Activated B cell treated with CpG ODN at 0.5 μM for 24 hours (primary cell): ENCODE results near the gene NRCAM. TPM values are rescaled to one million over a fixed set of nuclear protein-coding genes. Genes with fewer than 3 reads are reported as not detected.

ENCODE experiments used
- ATAC-seq: fragments of 200-7000 bp; cut with Tn5 transposase; one replicate; pipeline ENCODE4 v1.10.0; 2021; ENCODE audit warnings: low read depth, mild to moderate bottlenecking, moderate library complexity
- CTCF ChIA-PET: fragments of 350-600 bp; sonication (Branson Sonifier 250); formaldehyde crosslinking; loops from one replicate; lab custom pipeline; 2021; ENCODE audit warnings: antibody characterized with exemption; lab: Charles Lee
- POLR2A ChIA-PET: fragments of 350-600 bp; sonication (Branson Sonifier 250); formaldehyde crosslinking; loops from one replicate; lab custom pipeline; 2021; ENCODE audit warnings: antibody characterized with exemption; lab: Charles Lee
- DNase-seq: peaks from one replicate; pipeline ENCODE4 v3.0.0; 2022
- H3K27ac Mint-ChIP-seq: one replicate; pipeline ENCODE4 v1.8.0; 2020; ENCODE audit warnings: mixed read lengths
- H3K27me3 Mint-ChIP-seq: one replicate; pipeline ENCODE4 v1.8.0; 2021; ENCODE audit warnings: mixed read lengths
- H3K36me3 Mint-ChIP-seq: one replicate; pipeline ENCODE4 v1.8.0; 2021; ENCODE audit warnings: low read depth, mixed read lengths
- H3K4me1 Mint-ChIP-seq: one replicate; pipeline ENCODE4 v1.8.0; 2021; ENCODE audit warnings: mixed read lengths
- H3K4me3 Mint-ChIP-seq: one replicate; pipeline ENCODE4 v1.8.0; 2020; ENCODE audit warnings: mild to moderate bottlenecking, mixed read lengths
- H3K9me3 Mint-ChIP-seq: one replicate; pipeline ENCODE4 v1.8.0; 2020; ENCODE audit warnings: mixed read lengths
- intact Hi-C: fragments of 100-400 bp; cut with micrococcal nuclease; formaldehyde crosslinking; loops from one replicate; pipeline ENCODE4 v1.15.1; 2024
- total RNA-seq: library from RNA; stranded (reverse); gene quantifications from 2 replicates; pipeline ENCODE4 v1.2.3, GENCODE V29; 2022
- TF ChIP-seq, protein P1 (sequence below): fragments of 200-600 bp; IDR thresholded peaks from one replicate; pipeline ENCODE4 v1.8.0; 2022; ENCODE audit warnings: antibody characterized with exemption, mild to moderate bottlenecking

The NRCAM gene
- total RNA-seq, 1 donor from 2014 or later, result 2.2 TPM

DNA sequence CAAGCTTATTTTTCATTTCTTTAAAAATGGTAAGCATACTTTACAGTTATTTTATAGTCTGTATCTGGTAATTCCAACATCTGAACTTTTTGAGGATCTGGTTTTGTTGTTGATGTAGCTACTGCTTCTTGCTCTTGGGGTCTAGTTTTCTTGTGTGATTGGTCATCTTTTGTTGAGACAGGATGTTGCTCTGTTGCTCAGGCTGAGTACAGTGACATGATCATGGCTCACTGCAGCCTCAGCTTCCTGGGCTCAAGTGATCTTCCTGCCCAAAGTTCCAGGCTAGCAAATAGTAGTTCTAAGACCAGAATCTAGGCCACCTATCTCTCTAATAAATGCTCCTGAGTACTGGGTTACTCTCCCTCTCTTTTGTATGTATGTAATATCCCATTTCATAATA lies 75.7 kb downstream of the NRCAM start:
- ATAC-seq (no peak), DNase-seq (no peak)
- no peaks in the 10 kb centered on the region for H3K9me3 Mint-ChIP-seq
- H3K27me3 Mint-ChIP-seq, result peaks cover 6% of the 10 kb centered on the region
- no peak overlapping the region for H3K27ac Mint-ChIP-seq
- H3K36me3 Mint-ChIP-seq, result no peaks in the 10 kb centered on the region
- intact Hi-C loops, result loop anchor here (10.0 kb wide), 2 partner anchors 114 to 196 kb away; no protein-coding TSS in a partner anchor
- H3K4me1 Mint-ChIP-seq, result peaks cover 5% of the 10 kb centered on the region
- no peak overlapping the region for H3K4me3 Mint-ChIP-seq
- CTCF ChIA-PET, result no interaction called here
- POLR2A ChIA-PET, result no interaction called here
- TF ChIP-seq, protein P1, sequence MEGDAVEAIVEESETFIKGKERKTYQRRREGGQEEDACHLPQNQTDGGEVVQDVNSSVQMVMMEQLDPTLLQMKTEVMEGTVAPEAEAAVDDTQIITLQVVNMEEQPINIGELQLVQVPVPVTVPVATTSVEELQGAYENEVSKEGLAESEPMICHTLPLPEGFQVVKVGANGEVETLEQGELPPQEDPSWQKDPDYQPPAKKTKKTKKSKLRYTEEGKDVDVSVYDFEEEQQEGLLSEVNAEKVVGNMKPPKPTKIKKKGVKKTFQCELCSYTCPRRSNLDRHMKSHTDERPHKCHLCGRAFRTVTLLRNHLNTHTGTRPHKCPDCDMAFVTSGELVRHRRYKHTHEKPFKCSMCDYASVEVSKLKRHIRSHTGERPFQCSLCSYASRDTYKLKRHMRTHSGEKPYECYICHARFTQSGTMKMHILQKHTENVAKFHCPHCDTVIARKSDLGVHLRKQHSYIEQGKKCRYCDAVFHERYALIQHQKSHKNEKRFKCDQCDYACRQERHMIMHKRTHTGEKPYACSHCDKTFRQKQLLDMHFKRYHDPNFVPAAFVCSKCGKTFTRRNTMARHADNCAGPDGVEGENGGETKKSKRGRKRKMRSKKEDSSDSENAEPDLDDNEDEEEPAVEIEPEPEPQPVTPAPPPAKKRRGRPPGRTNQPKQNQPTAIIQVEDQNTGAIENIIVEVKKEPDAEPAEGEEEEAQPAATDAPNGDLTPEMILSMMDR, result no peak

- Mint-ChIP-seq H3K27ac (no peak overlapping the region), H3K36me3 (no peaks in the 10 kb centered on the region), H3K9me3 (no peaks in the 10 kb centered on the region), H3K4me3 (no peak overlapping the region), H3K27me3 (peaks cover 3% of the 10 kb centered on the region), H3K4me1 (no peaks in the 10 kb centered on the region)
- DNase-seq (no peak), ATAC-seq (no peak)
- TF ChIP-seq, protein P1, result no peak
- intact Hi-C loops, result no loop called here
- ChIA-PET POLR2A (no interaction called here), CTCF (no interaction called here)
These were observed 80.0 kb downstream of the NRCAM start for GRCh38 chr7:108376206-108376605.

GRCh38 chr7:108375668-108376067 lies 80.6 kb downstream of the NRCAM start:
- Mint-ChIP-seq H3K4me1 (no peaks in the 10 kb centered on the region), H3K27ac (no peak overlapping the region), H3K9me3 (no peaks in the 10 kb centered on the region), H3K4me3 (no peak overlapping the region), H3K36me3 (no peaks in the 10 kb centered on the region), H3K27me3 (peaks cover 6% of the 10 kb centered on the region)
- TF ChIP-seq, protein P1, result no peak
- POLR2A ChIA-PET, result no interaction called here
- DNase-seq (no peak), ATAC-seq (no peak)
- CTCF ChIA-PET, result no interaction called here
- intact Hi-C loops, result no loop called here

DNA sequence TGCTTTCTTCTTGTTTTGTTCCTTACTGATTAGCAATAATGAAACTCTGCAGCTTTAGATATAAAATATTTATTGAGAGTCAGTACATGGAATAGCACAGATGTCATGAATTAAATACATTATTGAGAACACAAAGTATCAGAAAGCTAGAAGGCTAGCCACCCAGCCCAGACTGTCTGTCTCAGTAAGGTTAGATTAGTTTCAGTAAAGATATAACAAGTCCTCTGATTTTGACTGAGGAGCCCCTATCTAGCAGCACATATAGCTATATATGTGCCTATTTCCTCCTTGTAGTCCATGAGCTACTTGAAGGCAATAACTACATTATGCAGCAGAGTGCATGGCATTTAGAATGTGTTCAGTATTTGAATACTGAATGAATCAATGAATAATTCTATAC lies 81.3 kb downstream of the NRCAM start:
- H3K36me3 Mint-ChIP-seq, result no peaks in the 10 kb centered on the region
- TF ChIP-seq, protein P1, result no peak
- ChIA-PET CTCF (interaction anchor here (0.8 kb wide), 1 partner anchor 17 kb away, joined by 3 read pairs; no protein-coding TSS in a partner anchor), POLR2A (no interaction called here)
- H3K4me3 Mint-ChIP-seq, result no peak overlapping the region
- intact Hi-C loops, result no loop called here
- no peaks in the 10 kb centered on the region for H3K9me3 Mint-ChIP-seq
- no peak overlapping the region for H3K27ac Mint-ChIP-seq
- peaks cover 6% of the 10 kb centered on the region for H3K27me3 Mint-ChIP-seq
- no peaks in the 10 kb centered on the region for H3K4me1 Mint-ChIP-seq
- no peak for ATAC-seq
- DNase-seq, result no peak

DNA sequence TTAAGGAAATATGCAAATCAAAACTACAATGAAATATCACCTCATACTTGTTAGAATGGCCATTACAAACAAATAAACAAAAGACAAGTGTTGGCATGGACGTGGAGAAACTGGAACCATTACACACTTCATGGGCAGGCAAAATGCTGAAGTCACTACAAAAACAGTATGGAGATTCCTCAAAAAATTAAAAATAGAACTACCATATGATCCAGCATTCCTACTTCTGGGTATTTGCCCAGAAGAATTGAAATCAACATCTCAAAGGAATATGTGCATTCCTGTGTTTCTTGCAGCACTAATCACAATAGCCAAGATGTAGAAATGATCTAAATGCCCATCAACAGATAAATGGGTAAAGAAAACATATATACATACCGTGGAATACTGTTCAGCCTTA lies 83.6 kb downstream of the NRCAM start:
- Mint-ChIP-seq H3K9me3 (no peaks in the 10 kb centered on the region), H3K27me3 (peaks cover 10% of the 10 kb centered on the region), H3K4me1 (no peaks in the 10 kb centered on the region), H3K36me3 (no peaks in the 10 kb centered on the region), H3K4me3 (no peak overlapping the region), H3K27ac (no peak overlapping the region)
- intact Hi-C loops, result no loop called here
- TF ChIP-seq, protein P1, result no peak
- DNase-seq (no peak), ATAC-seq (no peak)
- POLR2A ChIA-PET, result no interaction called here
- CTCF ChIA-PET, result no interaction called here
